ENCODE results near the gene LYPD6B.

GRCh38 chr2:149064365-149064841 lies 25.9 kb downstream of the LYPD6B start:
- TF ChIP-seq CTCF (IDR thresholded peaks at IDR 0.05) (no peak), EZH2 (IDR thresholded peaks at IDR 0.05; ENCODE audit: borderline replicate concordance, insufficient read depth, low read depth, low read length, poor library complexity, severe bottlenecking) (no peak)

Measured in B cell (primary cell).